Pancreas (tissue), 10 donors: ENCODE measurements around the gene PEBP1. TPM values are rescaled to one million over a fixed set of nuclear protein-coding genes. Genes with fewer than 3 reads are reported as not detected.

ENCODE experiments used
- ATAC-seq, 4 donors: fragments of 200-7000 bp; cut with Tn5 transposase; one replicate each; pipeline versions ENCODE4 v1.8.0 to v1.9.1; 2020; ENCODE audit warnings: mild to moderate bottlenecking in 4 of 4, moderate library complexity in 4 of 4
- DNase-seq, 6 donors: peaks; one replicate each; pipeline ENCODE4 v3.0.0-alpha.2; 2020
- FAIRE-seq: peaks from 2 replicates; lab custom pipeline; 2012; peaks lifted over from hg19 to GRCh38; lab: Jason Lieb, UNC
- H3K27ac ChIP-seq, 4 donors: fragments of 200-600 bp; sonication (generic); 1 replicate in 3 of 4; 2 replicates in 1 of 4; pipeline versions ENCODE4 v1.5.0 to v1.8.0; 2020
- H3K27me3 ChIP-seq, 4 donors: fragments of 200-600 bp; one replicate each; pipeline ENCODE4 v1.8.0; 2021
- H3K36me3 ChIP-seq, 3 donors: fragments of 200-600 bp; sonication (generic) in 1 of 3; one replicate each; pipeline versions ENCODE4 v1.5.0 to v1.8.0; 2020 to 2021
- H3K4me1 ChIP-seq, 3 donors: fragments of 200-600 bp; one replicate each; pipeline ENCODE4 v1.8.0; 2021
- H3K4me3 ChIP-seq, 4 donors: fragments of 200-600 bp; sonication (generic) in 2 of 4; one replicate each; pipeline versions ENCODE4 v1.5.0 to v1.8.0; 2020 to 2021
- H3K9me3 ChIP-seq, 4 donors: fragments of 200-600 bp; one replicate each; pipeline ENCODE4 v1.8.0; 2021
- CTCF ChIP-seq, 4 donors: fragments of 200-600 bp; sonication (generic) in 3 of 4; IDR thresholded peaks; one replicate each; pipeline versions ENCODE4 v1.5.0 to v1.8.0; 2021; ENCODE audit warnings: antibody characterized with exemption in 4 of 4
- WGBS, 2 donors: extraction: QIAGEN DNeasy Blood & Tissue Kit; methylation state at CpG; one replicate each; pipeline ENCODE4 v1.1.7; 2013; 5-methylcytosine and 5-hydroxymethylcytosine counted together
- intact Hi-C, 3 donors: fragments of 100-400 bp; cut with DNase I; formaldehyde crosslinking; loops; one replicate each; pipeline versions ENCODE4 v1.11.1 to v1.14.2; 2022
- polyA plus RNA-seq, 2 donors: library from polyadenylated mRNA; stranded (reverse); fragments of 200-250 nt; gene quantifications; one replicate each; pipeline ENCODE4 v1.2.3, GENCODE V29; 2013
- total RNA-seq, 6 donors: library from RNA; stranded (reverse); fragmentation: NEBNext Ultra II Directional in 4 of 6; extraction: Animal tissue kit (Norgen Biotek cat#: 25700) in 4 of 6; gene quantifications; one replicate each; pipeline versions ENCODE4 v1.2.1 to v1.2.4, GENCODE V29; 2021 to 2023
- donor health status: healthy with polysubstance abuse.
- donor health status: DM: no; HTN: no; CAD: no; lungs with moderate emphysema.
- donor health status: DM: no; HTN: no; CAD: no.
- donor health status: control.
- donor health status: control.
- donor health status: Bipolar disorder and iron deficiency.
- donor health status: DM: yes; HTN: yes; CAD: no.
- donor health status: DM: no; HTN: no; CAD: no.
- donor health status: DM: no; HTN: no; CAD: no.
- donor health status: DM: yes; HTN: yes; CAD: no.

PEBP1 gene
- total and polyA plus RNA-seq, 8 donors = 106 to 287 (median 141) TPM

GRCh38 chr12:118164798-118165486 lies 29.0 kb downstream of the PEBP1 start:
- Histone ChIP-seq H3K4me3 (no peak overlapping the region), H3K9me3 (no peaks in the 10 kb centered on the region), H3K27ac (no peak overlapping the region), H3K36me3 (peaks cover 3 to 16% (median 6%) of the 10 kb centered on the region in 3 donors), H3K4me1 (no peaks in the 10 kb centered on the region), H3K27me3 (no peaks in the 10 kb centered on the region)
- TF ChIP-seq CTCF (IDR thresholded peaks at IDR 0.05) = peak in 2 of 4 donors; percentile 21 to 31
- WGBS, 2 donors = 43 to 59% methylated on average over 6 of the region's 6 CpGs
- ATAC-seq (peak in 3 of 4 donors; percentile 53 to 71 (median 69)), FAIRE-seq (no peak), DNase-seq (peak in 1 of 6 donors; percentile 29)
- intact Hi-C loops = no loop called here

DNA sequence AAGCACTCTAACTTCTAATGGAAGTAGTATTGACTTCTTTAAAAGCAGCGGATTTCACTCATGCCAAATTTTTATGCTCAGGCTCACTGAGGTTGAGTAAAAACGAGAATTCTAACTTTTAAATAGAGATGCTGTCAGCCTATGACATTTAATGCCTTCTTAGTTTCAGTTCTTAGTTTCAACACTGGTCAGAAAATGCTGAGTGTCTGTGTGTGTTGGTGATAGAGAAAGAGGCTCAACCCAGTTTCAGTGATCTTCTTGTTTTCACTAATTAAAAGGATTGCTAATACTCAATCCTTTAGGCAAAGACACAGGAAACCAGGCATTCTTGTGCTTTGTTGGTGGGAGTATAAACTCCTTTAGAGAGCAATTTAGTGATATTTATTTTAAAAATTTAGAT lies 31.0 kb downstream of the PEBP1 start:
- no peak for ATAC-seq
- DNase-seq = no peak
- Histone ChIP-seq H3K9me3 (no peaks in the 10 kb centered on the region), H3K27ac (no peak overlapping the region), H3K36me3 (peaks cover 0 to 19% (median 0%) of the 10 kb centered on the region in 3 donors), H3K27me3 (no peaks in the 10 kb centered on the region), H3K4me3 (no peak overlapping the region), H3K4me1 (no peaks in the 10 kb centered on the region)
- WGBS, 2 donors = 85 to 86% methylated on average over 2 of the region's 2 CpGs
- no peak for TF ChIP-seq CTCF (IDR thresholded peaks at IDR 0.05)
- no peak for FAIRE-seq
- intact Hi-C loops = no loop called here

DNA sequence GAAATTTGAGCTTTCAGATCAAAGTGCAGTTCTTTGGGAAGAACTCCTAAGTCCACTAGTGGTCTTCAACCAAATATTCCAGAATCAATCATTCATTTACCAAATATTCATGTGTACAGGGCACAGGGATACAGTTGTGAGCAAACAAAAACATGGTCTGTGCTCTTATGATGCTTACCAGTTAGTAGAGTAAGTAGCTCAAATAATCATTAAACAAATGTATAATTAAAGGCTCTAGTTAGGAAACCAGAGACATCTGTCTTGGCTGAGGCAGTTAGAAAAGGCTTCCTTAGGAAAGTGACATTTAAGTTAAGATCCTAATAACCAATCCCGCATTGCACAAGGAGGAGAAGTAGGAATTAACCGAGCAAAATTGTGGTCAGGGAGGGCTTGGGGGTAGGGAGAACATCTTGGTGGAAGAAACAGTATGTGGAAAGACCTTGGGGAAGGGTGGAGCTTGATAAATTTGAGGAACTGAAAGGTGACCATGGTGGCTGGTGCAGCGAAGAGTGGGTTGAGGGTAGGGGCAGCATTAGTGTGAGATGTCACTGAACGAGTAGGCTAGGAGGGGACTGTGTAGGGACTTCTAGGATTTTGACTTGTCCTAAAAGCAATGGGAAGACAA lies 40.0 kb downstream of the PEBP1 start:
- H3K4me3 ChIP-seq = no peak overlapping the region
- no peak overlapping the region for H3K27ac ChIP-seq
- peaks cover 0 to 46% (median 0%) of the 10 kb centered on the region in 3 donors for H3K36me3 ChIP-seq
- H3K4me1 ChIP-seq = no peaks in the 10 kb centered on the region
- no peak for TF ChIP-seq CTCF (IDR thresholded peaks at IDR 0.05)
- 84 to 94% methylated on average over 4 of the region's 4 CpGs for WGBS, 2 donors
- no peaks in the 10 kb centered on the region for H3K9me3 ChIP-seq
- H3K27me3 ChIP-seq = no peaks in the 10 kb centered on the region
- intact Hi-C loops = no loop called here
- FAIRE-seq (no peak), DNase-seq (no peak), ATAC-seq (peak in 1 of 4 donors; percentile 26)

DNA sequence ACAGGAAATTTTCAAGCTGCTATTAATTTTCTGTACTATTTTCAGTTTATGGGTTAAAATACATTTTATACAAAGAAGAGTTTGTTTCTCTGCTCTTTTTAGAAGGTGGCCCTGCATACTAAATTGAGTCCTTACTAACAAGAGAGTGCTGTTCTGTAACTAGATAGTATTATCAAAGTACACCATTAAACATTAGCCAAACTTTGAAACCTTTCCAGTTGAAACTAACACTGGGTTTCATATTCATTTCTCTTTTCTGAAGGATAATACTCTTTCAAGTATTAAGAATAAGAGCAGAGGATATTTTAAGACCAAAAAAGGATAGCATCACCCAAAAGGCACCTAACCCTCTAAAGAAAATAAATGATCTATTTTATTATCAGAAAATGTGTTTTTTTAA lies 47.2 kb downstream of the PEBP1 start:
- Histone ChIP-seq H3K9me3 (no peaks in the 10 kb centered on the region), H3K27ac (peak overlapping the region; percentile 13 to 77 (median 73)), H3K4me1 (peaks cover 13 to 38% (median 35%) of the 10 kb centered on the region in 3 donors), H3K4me3 (no peak overlapping the region), H3K27me3 (no peaks in the 10 kb centered on the region), H3K36me3 (peaks cover 0 to 7% (median 0%) of the 10 kb centered on the region in 3 donors)
- TF ChIP-seq CTCF (IDR thresholded peaks at IDR 0.05) = no peak
- no peak for FAIRE-seq
- intact Hi-C loops = loop anchor here in 2 of 3 donors (5.0 to 10.0 kb wide), 2 partner anchors 192 to 194 kb away; partner anchors contain the start of genes SUDS3 (in 2 of the 2) and TAOK3 (in 1 of the 2)
- ATAC-seq = peak; percentile 35 to 71 (median 60)
- DNase-seq = no peak
